Rectal smooth muscle tissue (tissue), 1 donor: ENCODE results near the gene ADGRG7.

Experiments
- H3K27ac ChIP-seq: one replicate; pipeline ENCODE4 v1.7.0; 2013; ENCODE audit warnings: low read depth, low read length, inconsistent platforms
- H3K27me3 ChIP-seq: one replicate; pipeline ENCODE4 v1.7.0; 2013; ENCODE audit warnings: low read length; ENCODE audit not compliant: control insufficient read depth, insufficient read depth
- H3K36me3 ChIP-seq: one replicate; pipeline ENCODE4 v1.7.0; 2013; ENCODE audit warnings: low read length; ENCODE audit not compliant: control insufficient read depth, insufficient read depth
- H3K4me1 ChIP-seq: one replicate; pipeline ENCODE4 v1.7.0; 2013; ENCODE audit warnings: low read length; ENCODE audit not compliant: control insufficient read depth, insufficient read depth
- H3K4me3 ChIP-seq: one replicate; pipeline ENCODE4 v1.7.0; 2013; ENCODE audit warnings: low read length
- H3K9ac ChIP-seq: one replicate; pipeline ENCODE4 v1.7.0; 2013; ENCODE audit warnings: low read length

ADGRG7 gene

DNA sequence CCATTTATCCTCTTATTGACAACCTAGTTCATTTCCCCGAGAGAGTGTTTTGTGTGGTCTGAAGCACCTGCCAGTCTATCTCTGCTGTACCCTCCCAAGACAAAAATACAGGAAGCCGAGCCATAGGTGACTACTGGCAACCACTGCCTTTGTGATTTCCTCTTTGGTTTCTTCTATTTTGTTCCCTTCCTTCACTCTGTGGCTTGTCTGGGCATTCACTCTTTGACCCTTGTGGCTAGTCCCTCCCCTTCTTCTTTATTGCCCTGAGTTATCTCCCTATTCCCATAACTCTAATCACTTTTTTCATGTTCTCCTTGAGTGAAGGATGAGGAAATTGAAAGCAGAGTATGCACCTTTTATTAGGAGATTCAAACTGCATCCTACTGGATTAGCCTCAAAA is at the start of gene ADGRG7:
TSS of gene ADGRG7 (plus strand) at position 297 of the 400 bp plus-strand sequence. CDS start 256 bp downstream, outside the sequence.
- no peaks in the 10 kb centered on the region for H3K27me3 ChIP-seq
- no peak within 1 kb of the TSS for H3K9ac ChIP-seq
- no peaks in the 10 kb centered on the region for H3K4me1 ChIP-seq
- peak within 1 kb of the TSS; percentile 30 for H3K4me3 ChIP-seq
- no peak within 1 kb of the TSS for H3K27ac ChIP-seq
- H3K36me3 ChIP-seq: no peaks in the 10 kb centered on the region

DNA sequence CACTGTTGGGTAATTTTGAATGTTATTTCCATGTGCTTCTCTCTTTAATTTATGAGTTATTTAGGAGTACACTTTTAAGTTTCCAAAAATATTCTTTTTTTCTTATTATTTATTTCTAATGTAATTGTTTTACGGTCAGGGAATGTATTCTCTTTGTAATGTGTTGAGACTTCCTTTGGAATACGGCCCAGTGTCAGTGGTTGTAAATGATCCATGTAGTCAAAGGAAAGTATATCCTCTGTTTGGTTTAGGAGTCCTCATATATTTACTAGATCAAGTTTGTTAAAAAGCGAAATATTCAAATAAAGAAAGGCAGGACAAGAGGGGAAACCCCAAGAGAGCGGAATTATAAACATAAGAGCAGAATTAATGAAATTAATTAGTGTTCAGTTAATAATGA is 49.0 kb upstream of the ADGRG7 start:
- H3K27me3 ChIP-seq: no peaks in the 10 kb centered on the region
- no peaks in the 10 kb centered on the region for H3K36me3 ChIP-seq
- no peak overlapping the region for H3K9ac ChIP-seq
- H3K4me1 ChIP-seq: peaks cover 2% of the 10 kb centered on the region
- H3K4me3 ChIP-seq: no peak overlapping the region
- no peak overlapping the region for H3K27ac ChIP-seq

- H3K27me3 ChIP-seq: no peaks in the 10 kb centered on the region
- no peak overlapping the region for H3K27ac ChIP-seq
- no peaks in the 10 kb centered on the region for H3K36me3 ChIP-seq
- peaks cover 2% of the 10 kb centered on the region for H3K4me1 ChIP-seq
- no peak overlapping the region for H3K4me3 ChIP-seq
- H3K9ac ChIP-seq: no peak overlapping the region
These were observed 47.8 kb upstream of the ADGRG7 start for GRCh38 chr3:100561459-100562158.

DNA sequence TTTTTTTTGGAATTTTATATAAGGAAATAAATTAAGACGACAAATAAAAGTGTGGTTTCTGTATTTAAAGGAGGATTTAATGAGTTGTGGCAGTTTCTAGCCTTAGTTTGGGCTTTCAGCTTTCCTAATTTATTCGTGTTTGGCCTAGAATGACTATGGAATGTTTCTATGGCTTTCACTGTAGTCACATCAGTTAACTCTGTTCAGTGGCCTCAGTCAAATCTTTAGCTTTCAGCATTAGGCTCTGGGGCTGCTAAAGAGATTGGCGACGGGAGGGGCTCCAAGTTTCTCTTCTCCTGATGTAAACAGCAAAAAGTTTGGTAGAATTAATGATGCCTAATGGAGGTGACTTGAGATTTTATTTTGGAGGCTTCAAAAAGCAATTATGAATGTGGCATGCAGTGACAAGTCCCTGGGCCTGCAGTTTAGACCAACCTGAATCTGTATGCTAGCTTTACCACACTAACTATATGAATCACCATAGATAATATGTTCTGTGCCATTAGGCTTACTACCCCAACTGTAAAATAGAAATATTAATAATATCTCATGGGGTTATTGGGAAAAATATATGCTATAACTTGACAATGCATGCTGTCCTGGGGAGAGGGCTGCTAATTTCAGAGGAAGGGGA is 47.1 kb upstream of the ADGRG7 start:
- Histone ChIP-seq H3K36me3 (no peaks in the 10 kb centered on the region), H3K27ac (no peak overlapping the region), H3K4me1 (peaks cover 2% of the 10 kb centered on the region), H3K27me3 (no peaks in the 10 kb centered on the region), H3K9ac (no peak overlapping the region), H3K4me3 (no peak overlapping the region)

DNA sequence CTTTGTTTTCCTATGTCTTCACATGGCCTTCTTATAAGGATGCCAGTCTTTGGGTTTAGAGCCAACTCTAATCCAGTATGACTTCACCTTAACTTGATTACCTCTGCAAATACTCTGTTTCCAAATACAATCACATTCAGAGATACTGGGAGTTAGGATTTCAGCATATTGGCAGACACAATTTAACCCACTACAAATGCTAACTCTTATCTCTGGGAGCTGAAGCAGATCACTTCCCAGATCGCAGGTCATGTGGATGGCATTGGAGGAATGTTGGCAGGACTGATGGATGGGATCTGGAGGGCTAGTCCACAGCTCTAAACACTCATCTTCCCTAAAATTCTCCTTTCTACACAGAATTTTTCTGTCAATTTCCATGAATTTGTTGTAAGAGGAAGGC is 46.2 kb upstream of the ADGRG7 start:
- no peak overlapping the region for H3K4me3 ChIP-seq
- no peaks in the 10 kb centered on the region for H3K27me3 ChIP-seq
- H3K9ac ChIP-seq: no peak overlapping the region
- no peaks in the 10 kb centered on the region for H3K36me3 ChIP-seq
- no peak overlapping the region for H3K27ac ChIP-seq
- peaks cover 2% of the 10 kb centered on the region for H3K4me1 ChIP-seq

DNA sequence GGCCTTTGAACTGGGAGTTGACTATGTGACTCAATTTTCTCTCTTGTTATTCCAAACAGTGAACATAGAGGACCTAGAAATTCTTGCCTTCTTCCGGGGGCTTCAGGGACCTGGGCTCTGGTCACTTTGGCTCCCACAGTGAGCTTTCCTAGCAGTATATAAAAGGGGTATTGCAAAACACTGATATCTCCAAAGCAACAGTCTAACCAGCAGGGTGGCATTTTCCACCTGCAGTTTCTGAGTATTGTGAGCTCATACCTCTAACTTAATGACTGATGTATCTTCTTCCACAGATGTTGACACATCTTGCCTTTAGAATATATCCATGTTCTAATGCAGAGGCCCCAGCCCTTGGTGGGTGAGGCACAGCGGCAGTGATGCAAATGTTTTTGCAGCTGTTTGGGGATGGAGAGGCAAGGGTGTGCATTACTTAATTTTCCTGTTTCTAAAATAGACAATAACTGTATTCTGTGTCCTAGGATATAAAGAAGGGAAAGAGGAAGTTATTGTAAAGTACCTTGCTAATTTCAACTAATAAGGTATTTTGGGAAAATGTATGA is 45.7 kb upstream of the ADGRG7 start:
- Histone ChIP-seq H3K36me3 (no peaks in the 10 kb centered on the region), H3K4me3 (no peak overlapping the region), H3K4me1 (peaks cover 2% of the 10 kb centered on the region), H3K27ac (no peak overlapping the region), H3K9ac (no peak overlapping the region), H3K27me3 (no peaks in the 10 kb centered on the region)

GRCh38 chr3:100570811-100571210 is 38.6 kb upstream of the ADGRG7 start:
- Histone ChIP-seq H3K9ac (no peak overlapping the region), H3K27me3 (no peaks in the 10 kb centered on the region), H3K4me3 (no peak overlapping the region), H3K4me1 (no peaks in the 10 kb centered on the region), H3K27ac (no peak overlapping the region), H3K36me3 (no peaks in the 10 kb centered on the region)

DNA sequence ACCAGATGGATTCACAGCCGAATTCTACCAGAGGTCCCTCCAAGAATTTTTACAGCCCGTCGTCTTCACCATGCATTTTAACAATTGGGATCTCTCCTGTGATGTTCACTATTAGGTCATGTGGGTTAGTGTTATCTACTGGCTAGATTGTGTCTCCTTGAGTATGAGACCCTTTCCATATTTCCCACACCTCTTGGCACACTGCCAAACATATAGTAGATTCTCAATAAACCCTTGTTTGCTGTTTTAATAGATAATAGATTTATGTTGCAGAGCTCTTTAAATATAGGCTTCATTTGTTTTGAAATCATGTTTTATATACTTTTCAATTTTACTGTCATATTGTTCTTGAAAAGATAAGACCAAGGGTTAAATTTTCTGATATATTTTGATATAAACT is 34.9 kb upstream of the ADGRG7 start:
- Histone ChIP-seq H3K36me3 (no peaks in the 10 kb centered on the region), H3K27ac (no peak overlapping the region), H3K9ac (no peak overlapping the region), H3K4me1 (no peaks in the 10 kb centered on the region), H3K27me3 (no peaks in the 10 kb centered on the region), H3K4me3 (no peak overlapping the region)

GRCh38 chr3:100575704-100576103 is 33.7 kb upstream of the ADGRG7 start:
- Histone ChIP-seq H3K27me3 (no peaks in the 10 kb centered on the region), H3K9ac (no peak overlapping the region), H3K4me3 (no peak overlapping the region), H3K36me3 (no peaks in the 10 kb centered on the region), H3K27ac (no peak overlapping the region), H3K4me1 (no peaks in the 10 kb centered on the region)

DNA sequence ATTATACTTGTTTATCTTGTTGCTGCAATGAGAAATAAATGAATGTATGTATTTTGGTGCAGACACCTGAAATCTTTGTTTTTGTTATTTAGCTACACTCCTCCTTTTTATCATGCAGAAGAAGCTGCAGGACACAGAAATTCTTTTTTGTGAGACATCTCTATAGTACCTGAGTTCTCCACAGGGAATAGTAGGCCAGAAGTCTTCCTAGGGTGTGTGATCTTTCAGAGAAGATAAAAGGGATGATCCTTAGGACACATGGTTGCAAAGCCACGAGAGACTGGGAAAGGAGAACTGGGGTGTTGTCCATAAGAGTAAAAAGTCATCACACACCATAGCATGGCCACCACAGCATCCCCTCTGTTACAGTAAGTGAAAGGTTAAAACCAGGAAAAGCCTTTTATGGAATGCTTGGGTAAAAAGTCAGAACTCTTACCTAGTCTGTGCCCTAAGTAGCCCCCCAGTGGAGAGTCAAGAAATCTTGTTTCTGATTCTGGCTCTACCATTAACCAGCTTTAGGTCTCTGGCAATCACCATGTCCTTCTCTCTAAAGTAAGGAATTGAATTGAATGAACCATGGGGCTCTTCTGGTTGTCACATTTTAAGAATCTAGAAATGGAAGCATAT is 31.9 kb upstream of the ADGRG7 start:
- Histone ChIP-seq H3K4me3 (no peak overlapping the region), H3K27me3 (no peaks in the 10 kb centered on the region), H3K36me3 (no peaks in the 10 kb centered on the region), H3K4me1 (no peaks in the 10 kb centered on the region), H3K9ac (no peak overlapping the region), H3K27ac (no peak overlapping the region)

- Histone ChIP-seq H3K9ac (no peak overlapping the region), H3K36me3 (no peaks in the 10 kb centered on the region), H3K27me3 (no peaks in the 10 kb centered on the region), H3K4me1 (no peaks in the 10 kb centered on the region), H3K27ac (no peak overlapping the region), H3K4me3 (no peak overlapping the region)
These were observed 30.8 kb upstream of the ADGRG7 start for GRCh38 chr3:100578646-100579045.

GRCh38 chr3:100580147-100580546 is 29.3 kb upstream of the ADGRG7 start:
- Histone ChIP-seq H3K36me3 (no peaks in the 10 kb centered on the region), H3K27me3 (no peaks in the 10 kb centered on the region), H3K27ac (no peak overlapping the region), H3K9ac (no peak overlapping the region), H3K4me1 (no peaks in the 10 kb centered on the region), H3K4me3 (no peak overlapping the region)
